Mesodermal cell (in vitro differentiated cells): ENCODE data around the gene GRIN3A.

Experiments
- H3K27ac ChIP-seq: 2 replicates; pipeline ENCODE4 v1.7.0; 2013; ENCODE audit warnings: mild to moderate bottlenecking, low read depth, low read length, moderate library complexity; ENCODE audit not compliant: severe bottlenecking
- H3K36me3 ChIP-seq: 2 replicates; pipeline ENCODE4 v1.7.1; 2013; ENCODE audit warnings: mild to moderate bottlenecking, low read length, moderate library complexity; ENCODE audit not compliant: control insufficient read depth, insufficient read depth
- H3K4me1 ChIP-seq: one replicate; pipeline ENCODE4 v1.7.1; 2013; ENCODE audit warnings: mild to moderate bottlenecking, low read length; ENCODE audit not compliant: insufficient read depth, control insufficient read depth, poor library complexity, severe bottlenecking
- H3K4me3 ChIP-seq: 2 replicates; pipeline ENCODE4 v1.7.0; 2013; ENCODE audit warnings: low read length, control low read depth, mild to moderate bottlenecking; ENCODE audit not compliant: insufficient read depth, poor library complexity, severe bottlenecking; ENCODE audit errors: extremely low read depth
- H3K9me3 ChIP-seq: 2 replicates; pipeline ENCODE4 v1.7.1; 2013; ENCODE audit warnings: mild to moderate bottlenecking, low read length, moderate library complexity; ENCODE audit not compliant: control insufficient read depth
- WGBS, 2 experiments: methylation state at CpG; one replicate each; pipeline ENCODE4 v1.1.5; 2013; ENCODE audit warnings: missing lambda C conversion rate in 2 of 2; ENCODE audit not compliant: insufficient coverage in 2 of 2; 5-methylcytosine and 5-hydroxymethylcytosine counted together

Gene GRIN3A

GRCh38 chr9:101632611-101633010 lies 105.8 kb downstream of the GRIN3A start:
- Histone ChIP-seq H3K4me3 (no peak overlapping the region), H3K4me1 (no peaks in the 10 kb centered on the region), H3K9me3 (no peaks in the 10 kb centered on the region), H3K27ac (no peak overlapping the region), H3K36me3 (no peaks in the 10 kb centered on the region)
- whole genome bisulfite sequencing, 2 experiments, result no CpG with 5 or more reads among the region's 1 CpG

DNA sequence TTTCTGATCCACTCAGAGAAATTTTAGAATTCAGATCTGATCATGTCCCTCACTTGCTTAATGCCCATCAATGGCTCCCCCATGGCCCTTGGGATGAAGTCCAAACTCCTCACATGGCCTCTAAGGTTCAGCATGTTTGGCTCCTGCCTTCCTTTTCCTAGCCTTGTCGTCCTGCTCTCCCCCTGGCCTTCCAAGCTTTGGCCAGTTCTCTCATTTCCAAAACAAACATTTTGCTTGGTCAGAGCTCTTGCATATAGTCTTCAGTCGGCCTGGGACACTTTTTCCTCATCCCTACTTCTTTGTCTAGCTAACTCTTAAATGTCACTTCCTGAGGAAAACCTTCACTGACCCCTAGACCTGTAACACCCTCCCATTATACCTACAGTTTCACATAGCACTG lies 106.6 kb downstream of the GRIN3A start:
- Histone ChIP-seq H3K36me3 (no peaks in the 10 kb centered on the region), H3K4me1 (no peaks in the 10 kb centered on the region), H3K4me3 (no peak overlapping the region), H3K9me3 (no peaks in the 10 kb centered on the region), H3K27ac (no peak overlapping the region)
- 13 to 51% methylated on average over 2 of the region's 2 CpGs for WGBS, 2 experiments

- Histone ChIP-seq H3K4me1 (no peaks in the 10 kb centered on the region), H3K9me3 (no peaks in the 10 kb centered on the region), H3K27ac (no peak overlapping the region), H3K36me3 (no peaks in the 10 kb centered on the region), H3K4me3 (no peak overlapping the region)
- WGBS, 2 experiments, result 47 to 78% methylated on average over 2 to 4 of the region's 5 CpGs
Measured at GRCh38 chr9:101629636-101630035, 108.8 kb downstream of the GRIN3A start.

- H3K36me3 ChIP-seq, result no peaks in the 10 kb centered on the region
- no peaks in the 10 kb centered on the region for H3K9me3 ChIP-seq
- no peak overlapping the region for H3K4me3 ChIP-seq
- whole genome bisulfite sequencing, 2 experiments, result 75 to 100% methylated on average over 1 to 2 of the region's 4 CpGs
- H3K4me1 ChIP-seq, result no peaks in the 10 kb centered on the region
- no peak overlapping the region for H3K27ac ChIP-seq
Measured at GRCh38 chr9:101628173-101628572, 110.3 kb downstream of the GRIN3A start.

GRCh38 chr9:101626295-101626694 lies 112.2 kb downstream of the GRIN3A start:
- H3K9me3 ChIP-seq, result no peaks in the 10 kb centered on the region
- H3K4me1 ChIP-seq, result no peaks in the 10 kb centered on the region
- H3K27ac ChIP-seq, result no peak overlapping the region
- WGBS, 2 experiments, result 75 to 88% methylated on average over 1 of the region's 1 CpG
- no peaks in the 10 kb centered on the region for H3K36me3 ChIP-seq
- no peak overlapping the region for H3K4me3 ChIP-seq

DNA sequence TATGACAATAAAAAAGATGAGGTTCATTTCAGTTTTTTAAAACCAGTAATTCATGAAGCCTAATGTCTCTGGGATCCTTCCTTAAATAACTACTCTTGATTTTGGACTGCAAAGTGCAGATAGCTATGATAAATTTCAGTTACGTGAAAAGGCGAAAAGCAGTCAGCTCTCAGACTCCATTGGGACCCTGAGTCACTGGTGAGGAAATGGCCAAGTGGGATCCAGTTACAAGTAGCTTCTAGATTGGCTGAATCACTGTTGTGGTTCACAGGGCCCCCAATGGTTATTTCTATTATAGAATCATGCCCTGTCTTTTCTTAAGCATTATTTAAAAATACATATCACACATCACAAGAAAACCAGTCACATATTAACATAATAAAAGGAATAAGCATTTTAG lies 112.6 kb downstream of the GRIN3A start:
- H3K9me3 ChIP-seq, result no peaks in the 10 kb centered on the region
- no peaks in the 10 kb centered on the region for H3K4me1 ChIP-seq
- 60 to 82% methylated on average over 1 to 2 of the region's 2 CpGs for WGBS, 2 experiments
- H3K4me3 ChIP-seq, result no peak overlapping the region
- H3K36me3 ChIP-seq, result no peaks in the 10 kb centered on the region
- H3K27ac ChIP-seq, result no peak overlapping the region

DNA sequence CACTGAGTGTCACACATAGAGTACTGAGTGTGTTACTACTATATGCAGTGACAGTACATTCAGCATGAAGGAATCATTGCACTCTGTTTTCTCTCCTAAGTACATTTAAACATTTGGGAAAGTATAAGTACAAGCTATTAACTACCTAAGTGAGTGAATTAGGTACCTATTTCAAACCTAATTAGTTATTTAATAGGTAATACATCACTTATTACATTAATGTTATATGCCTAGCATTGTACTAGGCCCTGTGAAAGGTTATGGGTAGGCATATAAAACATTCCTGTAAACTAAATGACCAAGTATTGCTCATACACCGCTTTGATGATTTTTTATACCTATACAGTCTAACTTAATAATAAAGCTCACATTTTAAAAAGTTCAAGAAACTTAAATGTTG lies 118.0 kb downstream of the GRIN3A start:
- no peak overlapping the region for H3K4me3 ChIP-seq
- WGBS, 2 experiments, result no CpG with 5 or more reads among the region's 1 CpG
- no peak overlapping the region for H3K27ac ChIP-seq
- no peaks in the 10 kb centered on the region for H3K9me3 ChIP-seq
- H3K4me1 ChIP-seq, result no peaks in the 10 kb centered on the region
- H3K36me3 ChIP-seq, result no peaks in the 10 kb centered on the region

GRCh38 chr9:101618698-101619097 lies 119.7 kb downstream of the GRIN3A start:
- no peak overlapping the region for H3K27ac ChIP-seq

GRCh38 chr9:101605547-101605946 lies 132.9 kb downstream of the GRIN3A start:
- Histone ChIP-seq H3K9me3 (no peaks in the 10 kb centered on the region), H3K36me3 (no peaks in the 10 kb centered on the region), H3K4me1 (no peaks in the 10 kb centered on the region), H3K27ac (no peak overlapping the region), H3K4me3 (no peak overlapping the region)
- whole genome bisulfite sequencing, 2 experiments, result 83 to 100% methylated on average over 1 of the region's 3 CpGs

More at GRCh38 chr9:101618698-101619097, 119.7 kb downstream of the GRIN3A start:
- Histone ChIP-seq H3K36me3 (no peaks in the 10 kb centered on the region), H3K4me3 (no peak overlapping the region), H3K9me3 (no peaks in the 10 kb centered on the region), H3K4me1 (no peaks in the 10 kb centered on the region)

DNA sequence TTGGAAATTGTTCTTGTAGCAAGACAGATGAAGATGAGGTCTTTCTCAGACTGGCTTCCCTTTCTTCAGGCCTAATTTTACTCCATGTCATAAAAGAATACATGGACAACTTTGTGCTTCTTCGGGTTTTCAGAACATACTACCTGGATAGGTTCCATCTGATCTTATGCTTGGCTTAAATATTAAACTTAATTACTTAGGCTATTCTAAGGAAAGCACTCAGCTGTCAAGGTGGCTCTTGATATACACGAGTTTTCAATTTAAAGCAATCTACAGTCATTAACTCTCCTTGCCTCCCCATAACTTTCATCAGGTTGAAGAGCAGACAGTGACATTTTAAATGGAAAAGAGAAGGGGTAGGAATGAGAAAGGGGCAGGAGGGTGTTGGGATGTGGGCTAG lies 134.2 kb downstream of the GRIN3A start:
- Histone ChIP-seq H3K4me1 (no peaks in the 10 kb centered on the region), H3K27ac (no peak overlapping the region), H3K36me3 (no peaks in the 10 kb centered on the region), H3K9me3 (no peaks in the 10 kb centered on the region), H3K4me3 (no peak overlapping the region)
- no CpG with 5 or more reads among the region's 2 CpGs for WGBS, 2 experiments

DNA sequence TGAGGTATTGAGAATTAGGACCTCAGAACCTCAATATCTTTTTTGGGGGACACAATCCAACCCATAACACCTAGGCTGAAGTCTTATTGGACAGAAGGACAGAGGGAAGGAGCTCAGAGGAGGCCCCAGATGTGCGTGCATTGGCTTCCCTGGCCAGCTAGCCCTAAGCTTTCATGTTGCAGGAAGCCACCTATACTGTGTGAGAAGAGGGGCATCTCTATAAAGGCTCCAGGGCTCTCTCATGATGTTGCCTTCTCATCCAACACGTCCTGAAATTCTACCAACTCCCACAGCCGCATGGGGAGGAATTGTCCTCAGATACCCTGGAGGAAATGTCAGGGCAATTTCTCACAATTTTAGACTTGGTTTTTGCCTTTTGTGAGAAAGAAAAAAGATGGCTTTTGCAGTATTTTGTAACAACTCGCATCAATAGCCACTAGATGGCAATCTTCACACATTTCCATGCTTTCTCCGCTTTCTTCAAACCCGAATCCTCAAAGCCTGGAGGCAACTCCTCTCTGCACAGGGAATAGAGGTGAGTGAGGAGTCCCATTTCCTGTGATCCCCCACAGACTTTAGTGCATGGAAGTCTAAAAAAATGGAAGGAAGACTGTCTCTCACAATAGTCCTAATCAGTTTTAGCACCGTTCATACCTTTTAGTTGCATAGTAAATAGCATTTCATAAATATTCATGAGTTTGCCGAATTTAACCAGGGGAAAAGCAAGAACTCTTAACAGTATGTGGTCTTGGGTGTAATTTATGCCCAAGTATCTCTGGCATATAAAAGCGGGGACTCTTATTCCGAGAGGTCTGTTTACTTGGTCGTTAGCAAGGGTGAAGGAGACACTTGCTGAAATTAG lies 136.3 kb downstream of the GRIN3A start:
- H3K27ac ChIP-seq, result no peak overlapping the region
- H3K9me3 ChIP-seq, result no peaks in the 10 kb centered on the region
- 40 to 63% methylated on average over 1 to 4 of the region's 11 CpGs for WGBS, 2 experiments
- no peak overlapping the region for H3K4me3 ChIP-seq
- no peaks in the 10 kb centered on the region for H3K4me1 ChIP-seq
- no peaks in the 10 kb centered on the region for H3K36me3 ChIP-seq
